ENCODE measurements around the gene RUSC2. TPM values are rescaled to one million over a fixed set of nuclear protein-coding genes. Genes with fewer than 3 reads are reported as not detected.
A peak's percentile ranks its signal among the peaks of the same experiment; 100 is the strongest.
"Not testable (repeated sequence)": the region's sequence is repeated elsewhere in the genome, so short reads cannot be mapped to it uniquely, and the experiment has no call there.

RUSC2 gene
- total RNA-seq, 1 donor: 28.6 TPM

- Histone ChIP-seq H3K4me2 (ENCODE audit: insufficient read depth, low read length) (peak overlapping the region; percentile 51), H3K36me3 (ENCODE audit: insufficient read depth, low read length) (peaks cover 6% of the 10 kb centered on the region), H3K27ac (ENCODE audit: low read depth, low read length) (peak overlapping the region; percentile 69), H2AFZ (ENCODE audit: low read length) (no peak overlapping the region), H3K4me3 (ENCODE audit: insufficient read depth, low read length) (no peak overlapping the region), H3K79me2 (ENCODE audit: insufficient read depth, low read length) (peaks cover 96% of the 10 kb centered on the region), H4K20me1 (ENCODE audit: insufficient read depth, low read length) (peaks cover 16% of the 10 kb centered on the region), H3K4me1 (ENCODE audit: insufficient read depth, low read length) (peaks cover 39% of the 10 kb centered on the region), H3K27me3 (ENCODE audit: insufficient read depth, low read length) (no peaks in the 10 kb centered on the region), H3K9me3 (ENCODE audit: low read depth, low read length) (no peaks in the 10 kb centered on the region)
- no peak for DNase-seq (ENCODE audit: insufficient read length, low spot score, missing footprints)
- TF ChIP-seq CTCF (IDR thresholded peaks at IDR 0.05; ENCODE audit: extremely low read depth, low read depth, low read length): no peak
Measured at GRCh38 chr9:35526087-35526801, 36.3 kb downstream of the RUSC2 start.

GRCh38 chr9:35529161-35529823 is 39.4 kb downstream of the RUSC2 start:
- no peak for TF ChIP-seq CTCF (IDR thresholded peaks at IDR 0.05; ENCODE audit: extremely low read depth, low read depth, low read length)
- peaks cover 6% of the 10 kb centered on the region for H3K36me3 ChIP-seq (ENCODE audit: insufficient read depth, low read length)
- H3K9me3 ChIP-seq (ENCODE audit: low read depth, low read length): no peaks in the 10 kb centered on the region
- H3K4me3 ChIP-seq (ENCODE audit: insufficient read depth, low read length): no peak overlapping the region
- peaks cover 19% of the 10 kb centered on the region for H4K20me1 ChIP-seq (ENCODE audit: insufficient read depth, low read length)
- no peak overlapping the region for H3K4me2 ChIP-seq (ENCODE audit: insufficient read depth, low read length)
- H2AFZ ChIP-seq (ENCODE audit: low read length): no peak overlapping the region
- H3K27me3 ChIP-seq (ENCODE audit: insufficient read depth, low read length): no peaks in the 10 kb centered on the region
- peaks cover 31% of the 10 kb centered on the region for H3K4me1 ChIP-seq (ENCODE audit: insufficient read depth, low read length)
- peaks cover 96% of the 10 kb centered on the region for H3K79me2 ChIP-seq (ENCODE audit: insufficient read depth, low read length)
- H3K27ac ChIP-seq (ENCODE audit: low read depth, low read length): peak overlapping the region; percentile 26
- no peak for DNase-seq (ENCODE audit: insufficient read length, low spot score, missing footprints)

- no peak for DNase-seq (ENCODE audit: insufficient read length, low spot score, missing footprints)
- H2AFZ ChIP-seq (ENCODE audit: low read length): no peak overlapping the region
- H3K27me3 ChIP-seq (ENCODE audit: insufficient read depth, low read length): no peaks in the 10 kb centered on the region
- H3K4me1 ChIP-seq (ENCODE audit: insufficient read depth, low read length): peaks cover 26% of the 10 kb centered on the region
- H3K9me3 ChIP-seq (ENCODE audit: low read depth, low read length): no peaks in the 10 kb centered on the region
- no peak for TF ChIP-seq CTCF (IDR thresholded peaks at IDR 0.05; ENCODE audit: extremely low read depth, low read depth, low read length)
- H4K20me1 ChIP-seq (ENCODE audit: insufficient read depth, low read length): peaks cover 15% of the 10 kb centered on the region
- no peaks in the 10 kb centered on the region for H3K36me3 ChIP-seq (ENCODE audit: insufficient read depth, low read length)
- H3K79me2 ChIP-seq (ENCODE audit: insufficient read depth, low read length): peaks cover 98% of the 10 kb centered on the region
- H3K4me3 ChIP-seq (ENCODE audit: insufficient read depth, low read length): no peak overlapping the region
- peak overlapping the region; percentile 4 for H3K27ac ChIP-seq (ENCODE audit: low read depth, low read length)
- no peak overlapping the region for H3K4me2 ChIP-seq (ENCODE audit: insufficient read depth, low read length)
Measured at GRCh38 chr9:35533398-35533797, 43.5 kb downstream of the RUSC2 start.

- Histone ChIP-seq H3K79me2 (ENCODE audit: insufficient read depth, low read length) (peaks cover 98% of the 10 kb centered on the region), H3K4me1 (ENCODE audit: insufficient read depth, low read length) (peaks cover 35% of the 10 kb centered on the region)
- H3K9me3 ChIP-seq (ENCODE audit: low read depth, low read length); H4K20me1 ChIP-seq (ENCODE audit: insufficient read depth, low read length); H3K27me3 ChIP-seq (ENCODE audit: insufficient read depth, low read length); H3K4me3 ChIP-seq (ENCODE audit: insufficient read depth, low read length); H3K27ac ChIP-seq (ENCODE audit: low read depth, low read length); H3K4me2 ChIP-seq (ENCODE audit: insufficient read depth, low read length); H2AFZ ChIP-seq (ENCODE audit: low read length); DNase-seq (ENCODE audit: insufficient read length, low spot score, missing footprints); H3K36me3 ChIP-seq (ENCODE audit: insufficient read depth, low read length): not testable (repeated sequence)
Measured at GRCh38 chr9:35534921-35535320, 45.0 kb downstream of the RUSC2 start.
